ENCODE results near the gene KCNJ10.

The KCNJ10 gene

DNA sequence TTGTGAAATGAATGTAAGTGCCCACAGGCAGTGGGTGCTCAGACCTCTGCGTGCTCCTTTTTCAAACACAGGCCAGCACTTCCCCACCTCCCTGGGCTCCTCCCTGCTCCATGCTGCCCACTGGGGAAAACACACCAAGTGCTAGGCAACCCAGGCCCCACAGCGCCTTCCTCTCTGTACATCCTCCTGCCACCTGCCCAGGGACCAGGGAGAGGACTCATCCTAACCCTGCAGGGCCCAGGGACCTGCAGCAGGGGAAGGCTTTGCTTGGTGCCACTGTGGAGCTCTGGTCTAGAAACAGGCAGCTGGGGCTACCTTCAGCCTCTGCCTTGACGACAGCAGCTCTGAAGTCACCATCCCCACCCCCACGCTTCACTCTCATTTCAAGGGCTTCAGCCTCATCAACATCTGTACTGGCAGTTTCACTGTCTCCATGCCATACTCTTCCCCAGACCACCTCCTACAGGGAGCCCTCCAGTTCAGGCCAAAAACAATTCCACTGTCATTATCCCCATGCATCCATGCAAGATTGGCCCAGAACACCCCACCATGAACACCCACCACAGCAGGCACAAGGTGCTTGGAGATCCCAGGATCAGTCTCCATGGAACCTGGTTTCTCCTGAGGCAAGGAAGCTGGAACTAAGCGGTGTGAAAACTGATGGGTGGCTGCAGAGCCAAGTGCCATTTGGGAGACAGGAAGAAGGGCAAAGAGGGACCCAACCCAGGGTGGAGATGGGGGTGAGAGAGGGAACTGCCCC is 27.4 kb upstream of the KCNJ10 start:
- Histone ChIP-seq H3K36me3 (ENCODE audit: control insufficient read depth, insufficient read depth, low read length) (peaks cover 26% of the 10 kb centered on the region), H3K9me3 (ENCODE audit: control insufficient read depth, insufficient read depth, low read length) (no peaks in the 10 kb centered on the region), H3K4me1 (ENCODE audit: control insufficient read depth, insufficient read depth, low read length) (peaks cover 39% of the 10 kb centered on the region), H3K9ac (ENCODE audit: low read depth, low read length) (peak overlapping the region; percentile 63), H3K27me3 (ENCODE audit: control insufficient read depth, insufficient read depth, low read length) (peaks cover 9% of the 10 kb centered on the region), H3K4me3 (ENCODE audit: low read depth, low read length) (peak overlapping the region; percentile 87)

DNA sequence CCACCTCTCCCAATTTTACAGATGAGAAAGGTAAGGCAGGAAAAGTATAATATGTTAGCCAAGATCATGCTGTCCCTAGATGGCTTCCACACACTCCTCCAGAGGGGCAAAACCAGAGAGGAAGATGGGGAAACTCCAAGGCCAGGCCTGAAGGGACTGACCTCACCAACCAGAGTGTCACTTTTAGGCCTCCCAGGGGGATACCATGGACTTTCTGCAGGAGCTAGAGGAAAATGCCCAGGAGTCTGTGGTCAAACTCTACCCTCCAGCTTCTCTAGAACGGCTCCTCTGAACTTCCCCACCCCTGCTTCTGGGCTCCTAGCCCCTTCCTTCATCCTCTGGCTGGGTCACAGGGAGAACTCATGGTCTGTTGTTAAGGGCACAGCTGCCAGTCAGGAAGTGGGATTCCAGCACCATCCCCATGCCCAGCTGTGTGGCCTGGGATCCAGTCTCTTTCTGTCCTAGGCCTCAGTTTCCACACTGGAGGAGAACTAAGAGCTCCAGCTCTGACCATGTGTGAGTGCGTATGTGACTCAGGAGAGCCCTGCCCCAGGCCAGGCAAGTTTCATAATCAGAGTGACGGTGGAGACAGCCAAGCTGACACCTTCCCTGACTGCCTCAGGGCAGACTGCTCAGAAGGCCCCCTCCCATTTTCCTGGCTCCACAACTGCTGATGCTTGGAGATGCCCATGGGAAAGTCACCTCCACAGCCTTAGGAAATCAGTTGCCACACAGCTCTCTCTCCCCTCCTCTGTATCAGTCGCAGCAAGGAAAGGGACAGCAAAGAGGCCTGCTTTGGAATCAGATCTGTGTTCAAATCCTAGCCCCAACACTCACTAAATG is 26.5 kb upstream of the KCNJ10 start:
- H3K4me1 ChIP-seq (ENCODE audit: control insufficient read depth, insufficient read depth, low read length): peaks cover 39% of the 10 kb centered on the region
- peaks cover 9% of the 10 kb centered on the region for H3K27me3 ChIP-seq (ENCODE audit: control insufficient read depth, insufficient read depth, low read length)
- H3K9ac ChIP-seq (ENCODE audit: low read depth, low read length): peak overlapping the region; percentile 13
- H3K9me3 ChIP-seq (ENCODE audit: control insufficient read depth, insufficient read depth, low read length): no peaks in the 10 kb centered on the region
- H3K4me3 ChIP-seq (ENCODE audit: low read depth, low read length): peak overlapping the region; percentile 87
- H3K36me3 ChIP-seq (ENCODE audit: control insufficient read depth, insufficient read depth, low read length): peaks cover 32% of the 10 kb centered on the region

DNA sequence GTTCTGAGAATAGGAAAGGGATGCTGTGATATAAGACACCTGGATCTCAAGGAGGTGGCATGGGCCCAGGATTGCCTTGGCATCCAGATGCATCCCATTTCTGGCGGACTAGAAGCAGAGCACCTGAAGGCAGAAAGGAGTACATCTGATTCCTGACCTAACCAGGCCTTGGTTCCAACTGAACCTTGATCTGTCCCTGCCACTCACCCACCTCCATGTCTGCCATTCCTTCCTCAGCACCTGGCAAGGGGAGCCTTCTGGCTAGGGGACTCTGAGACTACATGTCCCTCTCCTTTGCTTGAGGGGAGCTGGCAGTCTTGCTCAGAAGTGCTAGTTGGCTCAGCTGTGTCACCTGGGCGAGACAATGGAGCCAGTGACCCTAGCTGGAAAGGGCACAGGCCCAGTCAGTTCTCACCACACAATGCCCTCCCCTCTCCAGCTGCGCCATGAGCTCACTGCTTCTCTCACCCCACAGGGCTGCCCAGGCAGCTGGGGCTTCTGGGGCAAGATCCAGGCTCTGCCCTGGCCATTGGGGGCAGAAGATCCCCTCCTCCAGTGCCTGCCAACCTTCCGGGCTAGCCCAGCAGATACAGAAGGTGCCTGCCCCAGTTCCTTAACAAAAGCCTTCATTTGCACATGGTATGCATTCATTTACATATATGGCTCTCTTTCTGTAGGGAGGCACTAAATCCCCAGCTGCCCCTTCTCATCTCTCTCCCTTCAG is 25.6 kb upstream of the KCNJ10 start:
- H3K9me3 ChIP-seq (ENCODE audit: control insufficient read depth, insufficient read depth, low read length): no peaks in the 10 kb centered on the region
- peaks cover 36% of the 10 kb centered on the region for H3K36me3 ChIP-seq (ENCODE audit: control insufficient read depth, insufficient read depth, low read length)
- peak overlapping the region; percentile 20 for H3K4me3 ChIP-seq (ENCODE audit: low read depth, low read length)
- H3K9ac ChIP-seq (ENCODE audit: low read depth, low read length): no peak overlapping the region
- peaks cover 9% of the 10 kb centered on the region for H3K27me3 ChIP-seq (ENCODE audit: control insufficient read depth, insufficient read depth, low read length)
- H3K4me1 ChIP-seq (ENCODE audit: control insufficient read depth, insufficient read depth, low read length): peaks cover 34% of the 10 kb centered on the region

GRCh38 chr1:160094806-160095205 is 24.8 kb upstream of the KCNJ10 start:
- Histone ChIP-seq H3K27me3 (ENCODE audit: control insufficient read depth, insufficient read depth, low read length) (peaks cover 5% of the 10 kb centered on the region), H3K36me3 (ENCODE audit: control insufficient read depth, insufficient read depth, low read length) (peaks cover 36% of the 10 kb centered on the region), H3K4me3 (ENCODE audit: low read depth, low read length) (no peak overlapping the region), H3K9me3 (ENCODE audit: control insufficient read depth, insufficient read depth, low read length) (no peaks in the 10 kb centered on the region), H3K9ac (ENCODE audit: low read depth, low read length) (no peak overlapping the region), H3K4me1 (ENCODE audit: control insufficient read depth, insufficient read depth, low read length) (peaks cover 34% of the 10 kb centered on the region)

DNA sequence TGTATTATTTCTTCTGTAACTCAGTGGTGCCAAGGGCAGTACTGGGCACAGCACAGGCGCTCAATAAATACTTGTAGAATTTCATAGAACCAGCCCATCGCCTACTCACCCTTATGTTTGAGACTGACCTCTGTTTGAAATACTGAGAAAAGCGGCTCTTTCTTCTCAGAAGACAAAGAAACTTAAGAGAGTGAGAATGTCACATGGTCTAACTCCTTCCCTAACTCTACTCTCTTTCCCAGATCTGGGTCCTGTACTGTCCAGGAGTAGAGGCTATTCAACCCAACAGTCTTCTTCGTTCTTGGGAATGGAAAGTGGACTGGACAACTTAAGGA is 24.3 kb upstream of the KCNJ10 start:
- H3K9ac ChIP-seq (ENCODE audit: low read depth, low read length): no peak overlapping the region
- H3K4me3 ChIP-seq (ENCODE audit: low read depth, low read length): no peak overlapping the region
- peaks cover 36% of the 10 kb centered on the region for H3K36me3 ChIP-seq (ENCODE audit: control insufficient read depth, insufficient read depth, low read length)
- peaks cover 32% of the 10 kb centered on the region for H3K4me1 ChIP-seq (ENCODE audit: control insufficient read depth, insufficient read depth, low read length)
- H3K27me3 ChIP-seq (ENCODE audit: control insufficient read depth, insufficient read depth, low read length): no peaks in the 10 kb centered on the region
- H3K9me3 ChIP-seq (ENCODE audit: control insufficient read depth, insufficient read depth, low read length): no peaks in the 10 kb centered on the region

- peaks cover 30% of the 10 kb centered on the region for H3K4me1 ChIP-seq (ENCODE audit: control insufficient read depth, insufficient read depth, low read length)
- no peaks in the 10 kb centered on the region for H3K9me3 ChIP-seq (ENCODE audit: control insufficient read depth, insufficient read depth, low read length)
- no peak overlapping the region for H3K9ac ChIP-seq (ENCODE audit: low read depth, low read length)
- H3K4me3 ChIP-seq (ENCODE audit: low read depth, low read length): no peak overlapping the region
- no peaks in the 10 kb centered on the region for H3K27me3 ChIP-seq (ENCODE audit: control insufficient read depth, insufficient read depth, low read length)
- H3K36me3 ChIP-seq (ENCODE audit: control insufficient read depth, insufficient read depth, low read length): peaks cover 36% of the 10 kb centered on the region
Observed at GRCh38 chr1:160093624-160094290, 23.8 kb upstream of the KCNJ10 start.

DNA sequence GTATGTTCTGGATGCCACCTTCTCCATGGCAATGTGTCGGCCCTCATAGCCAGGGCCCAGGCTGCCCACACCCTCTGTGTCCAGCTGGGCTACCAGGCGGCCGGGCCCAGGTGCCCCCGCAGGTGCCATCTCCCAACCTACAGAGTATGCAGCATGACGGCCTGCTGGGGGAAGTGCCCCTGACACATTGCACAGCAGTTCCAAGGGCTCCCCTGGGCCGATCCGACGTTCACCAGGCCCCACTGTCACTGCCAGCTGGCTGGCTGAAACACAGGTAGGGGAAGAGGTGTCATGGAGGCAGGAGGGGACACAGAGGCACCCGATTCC is 23.1 kb upstream of the KCNJ10 start:
- Histone ChIP-seq H3K4me3 (ENCODE audit: low read depth, low read length) (no peak overlapping the region), H3K4me1 (ENCODE audit: control insufficient read depth, insufficient read depth, low read length) (peaks cover 30% of the 10 kb centered on the region), H3K36me3 (ENCODE audit: control insufficient read depth, insufficient read depth, low read length) (peaks cover 36% of the 10 kb centered on the region), H3K9me3 (ENCODE audit: control insufficient read depth, insufficient read depth, low read length) (no peaks in the 10 kb centered on the region), H3K9ac (ENCODE audit: low read depth, low read length) (no peak overlapping the region), H3K27me3 (ENCODE audit: control insufficient read depth, insufficient read depth, low read length) (no peaks in the 10 kb centered on the region)

GRCh38 chr1:160092366-160093068 is 22.6 kb upstream of the KCNJ10 start:
- peaks cover 36% of the 10 kb centered on the region for H3K36me3 ChIP-seq (ENCODE audit: control insufficient read depth, insufficient read depth, low read length)
- no peak overlapping the region for H3K4me3 ChIP-seq (ENCODE audit: low read depth, low read length)
- no peak overlapping the region for H3K9ac ChIP-seq (ENCODE audit: low read depth, low read length)
- H3K4me1 ChIP-seq (ENCODE audit: control insufficient read depth, insufficient read depth, low read length): peaks cover 28% of the 10 kb centered on the region
- no peaks in the 10 kb centered on the region for H3K27me3 ChIP-seq (ENCODE audit: control insufficient read depth, insufficient read depth, low read length)
- H3K9me3 ChIP-seq (ENCODE audit: control insufficient read depth, insufficient read depth, low read length): no peaks in the 10 kb centered on the region

DNA sequence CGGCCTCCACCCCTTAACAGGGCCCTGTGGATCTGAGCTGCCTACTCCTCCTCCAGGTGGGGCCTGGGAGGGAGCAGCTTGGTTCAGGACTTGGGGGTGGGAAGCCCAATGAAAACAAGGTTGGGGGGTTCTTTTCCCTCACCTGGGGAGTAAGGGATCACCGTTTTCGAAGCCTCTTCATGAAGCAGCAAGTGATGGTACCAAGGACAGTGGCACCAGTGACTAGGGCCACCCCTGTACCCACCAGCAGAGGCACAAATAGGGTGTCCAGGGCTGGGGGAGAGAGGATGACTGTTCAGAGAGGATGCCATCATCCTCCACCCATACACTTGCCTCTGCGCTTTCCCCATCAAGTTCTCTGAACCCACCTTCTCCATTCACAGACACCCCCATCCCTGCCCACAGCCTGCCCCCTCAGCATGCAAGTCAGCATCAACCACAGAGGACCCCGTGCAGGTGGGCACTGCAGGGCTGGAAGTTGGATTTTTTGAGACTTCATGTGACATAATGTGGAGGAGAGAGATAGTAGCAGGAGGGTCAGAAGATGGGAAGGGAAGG is 21.8 kb upstream of the KCNJ10 start:
- no peak overlapping the region for H3K9ac ChIP-seq (ENCODE audit: low read depth, low read length)
- H3K27me3 ChIP-seq (ENCODE audit: control insufficient read depth, insufficient read depth, low read length): no peaks in the 10 kb centered on the region
- H3K4me1 ChIP-seq (ENCODE audit: control insufficient read depth, insufficient read depth, low read length): peaks cover 20% of the 10 kb centered on the region
- H3K9me3 ChIP-seq (ENCODE audit: control insufficient read depth, insufficient read depth, low read length): no peaks in the 10 kb centered on the region
- H3K36me3 ChIP-seq (ENCODE audit: control insufficient read depth, insufficient read depth, low read length): peaks cover 36% of the 10 kb centered on the region
- H3K4me3 ChIP-seq (ENCODE audit: low read depth, low read length): no peak overlapping the region

GRCh38 chr1:160090760-160091159 is 20.8 kb upstream of the KCNJ10 start:
- Histone ChIP-seq H3K9me3 (ENCODE audit: control insufficient read depth, insufficient read depth, low read length) (no peaks in the 10 kb centered on the region), H3K4me3 (ENCODE audit: low read depth, low read length) (no peak overlapping the region), H3K36me3 (ENCODE audit: control insufficient read depth, insufficient read depth, low read length) (peaks cover 36% of the 10 kb centered on the region), H3K27me3 (ENCODE audit: control insufficient read depth, insufficient read depth, low read length) (no peaks in the 10 kb centered on the region), H3K9ac (ENCODE audit: low read depth, low read length) (no peak overlapping the region), H3K4me1 (ENCODE audit: control insufficient read depth, insufficient read depth, low read length) (peaks cover 10% of the 10 kb centered on the region)

DNA sequence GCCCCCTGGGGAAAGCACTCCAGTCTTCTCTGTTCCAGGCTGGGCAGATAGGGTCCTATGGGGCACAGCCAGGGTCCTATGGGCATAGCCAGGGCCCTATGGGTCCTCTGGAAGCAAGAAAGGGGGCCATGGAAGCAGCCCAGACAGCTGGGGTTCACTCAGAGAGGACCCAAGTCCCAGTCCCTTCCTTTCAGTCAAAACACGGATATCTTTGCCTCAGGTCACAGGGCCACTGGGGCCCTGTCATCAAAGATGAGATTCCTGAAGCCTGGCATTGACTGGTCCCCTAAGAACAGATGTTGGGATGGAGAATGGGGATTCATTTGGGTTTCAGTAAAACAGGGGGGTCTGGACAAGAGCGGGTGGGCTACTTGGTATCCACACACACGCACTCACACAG is 19.9 kb upstream of the KCNJ10 start:
- no peaks in the 10 kb centered on the region for H3K9me3 ChIP-seq (ENCODE audit: control insufficient read depth, insufficient read depth, low read length)

More for the DNA sequence above, 19.9 kb upstream of the KCNJ10 start:
- peaks cover 2% of the 10 kb centered on the region for H3K4me1 ChIP-seq (ENCODE audit: control insufficient read depth, insufficient read depth, low read length)
- H3K9ac ChIP-seq (ENCODE audit: low read depth, low read length): no peak overlapping the region
- peaks cover 30% of the 10 kb centered on the region for H3K36me3 ChIP-seq (ENCODE audit: control insufficient read depth, insufficient read depth, low read length)
- H3K4me3 ChIP-seq (ENCODE audit: low read depth, low read length): no peak overlapping the region
- peaks cover 7% of the 10 kb centered on the region for H3K27me3 ChIP-seq (ENCODE audit: control insufficient read depth, insufficient read depth, low read length)
